Esophagus squamous epithelium (tissue), 4 donors: ENCODE results near the gene CYS1.

Source experiments
- CTCF ChIP-seq, 6 experiments: fragments of 450-650 bp in 4 of 6; fragments of 200-600 bp in 2 of 6; sonication (generic) in 2 of 6; IDR thresholded peaks; one replicate each; pipeline ENCODE4 v1.5.1; 2016 to 2019; ENCODE audit warnings: antibody characterized with exemption in 6 of 6, mild to moderate bottlenecking in 4 of 6, moderate library complexity in 4 of 6
- POLR2A ChIP-seq, 4 donors: fragments of 450-650 bp; IDR thresholded peaks; one replicate each; pipeline ENCODE4 v1.6.1; 2017; ENCODE audit warnings: antibody characterized with exemption in 4 of 4, mild to moderate bottlenecking in 4 of 4, moderate library complexity in 3 of 4

DNA sequence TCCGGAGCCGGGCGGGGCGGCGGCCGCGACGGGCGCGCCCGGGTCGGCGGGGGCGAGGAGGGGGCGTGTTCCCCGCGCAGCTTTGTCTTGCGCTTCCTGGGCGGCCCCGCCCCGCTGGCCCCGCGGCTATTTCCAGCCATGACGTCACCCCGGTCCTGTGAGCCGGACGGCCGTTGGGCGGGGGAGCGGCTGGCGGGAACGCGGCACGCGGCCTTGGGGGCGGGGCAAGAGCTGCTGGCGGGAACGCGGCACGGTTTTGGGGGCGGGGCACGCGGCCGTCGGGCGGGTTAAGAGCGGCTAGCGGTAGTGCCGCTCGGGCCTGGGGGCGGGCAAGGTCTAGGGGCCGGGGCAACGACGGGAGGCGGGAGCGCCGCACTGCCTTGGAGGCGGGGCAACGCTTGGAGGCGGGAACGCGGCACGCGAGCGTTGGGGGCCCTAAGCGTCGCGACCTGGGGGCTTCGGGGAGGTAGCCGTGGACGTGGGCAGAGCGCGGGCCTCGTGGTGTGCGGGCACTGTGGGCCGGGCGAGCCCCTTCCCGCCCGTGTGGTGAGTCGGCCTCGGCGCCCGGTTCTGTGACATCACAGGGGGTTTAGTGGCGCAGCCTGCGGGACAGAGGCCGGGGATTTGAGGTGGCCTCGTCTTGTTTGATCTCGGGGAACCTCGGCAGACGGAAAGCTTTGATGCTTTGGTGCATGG is 36.2 kb downstream of the CYS1 start:
- TF ChIP-seq CTCF (IDR thresholded peaks at IDR 0.05) (no peak), POLR2A (IDR thresholded peaks at IDR 0.05) (no peak)
